ENCODE measurements around the gene TMEM154.

TMEM154 gene

DNA sequence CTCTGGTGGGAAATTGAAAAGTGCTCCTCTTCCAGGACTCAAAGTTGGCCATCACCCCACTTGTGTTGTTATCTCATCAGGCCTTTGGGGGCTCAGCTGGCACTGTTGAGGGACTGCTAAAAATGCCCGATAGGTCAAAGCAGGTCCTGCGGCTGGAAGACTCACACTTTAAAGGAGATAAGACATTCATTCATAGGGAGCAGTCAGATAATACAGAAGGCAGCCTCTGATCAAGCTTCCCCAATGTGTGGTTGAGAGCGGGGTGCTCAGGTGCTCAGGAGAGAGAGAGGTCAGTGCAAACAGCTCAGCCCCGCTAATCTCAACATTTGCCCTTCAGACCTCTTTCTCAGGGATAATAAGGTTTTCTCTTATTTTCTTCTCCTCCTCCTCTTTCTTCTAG, 70.3 kb downstream of the TMEM154 start:
- TF ChIP-seq CTCF (IDR thresholded peaks at IDR 0.05; ENCODE audit: low read depth, low read length) (no peak), POLR2A (IDR thresholded peaks at IDR 0.05; ENCODE audit: extremely low read depth, insufficient read length) (no peak), MYC (IDR thresholded peaks at IDR 0.05; ENCODE audit: low read depth, low read length) (no peak)
- TF ChIP-seq, protein P1, sequence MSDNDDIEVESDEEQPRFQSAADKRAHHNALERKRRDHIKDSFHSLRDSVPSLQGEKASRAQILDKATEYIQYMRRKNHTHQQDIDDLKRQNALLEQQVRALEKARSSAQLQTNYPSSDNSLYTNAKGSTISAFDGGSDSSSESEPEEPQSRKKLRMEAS (IDR thresholded peaks at IDR 0.05; ENCODE audit: low read depth, low read length) = no peak
- DNase-seq (ENCODE audit: low read depth) = no peak

DNA sequence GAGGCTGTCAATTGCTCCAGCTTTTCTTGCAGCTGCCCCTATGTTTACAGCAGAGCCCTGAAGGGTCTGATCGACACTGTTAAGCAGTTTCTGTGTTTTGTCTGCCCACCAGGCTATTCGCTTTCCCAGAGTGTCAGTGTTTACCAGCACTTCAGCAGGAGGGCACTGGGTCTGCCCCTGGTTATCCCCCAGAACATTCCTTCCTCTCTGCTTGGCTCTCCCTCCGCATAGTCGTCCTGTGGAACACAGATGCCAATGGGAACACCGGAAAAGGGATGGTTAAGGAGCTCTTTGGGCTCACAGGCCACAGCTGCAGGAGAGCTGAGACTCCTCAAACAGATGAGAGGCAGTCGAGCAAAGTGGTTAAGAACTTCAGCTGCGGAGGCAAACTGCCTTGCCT, 72.6 kb downstream of the TMEM154 start:
- H3K4me3 ChIP-seq (ENCODE audit: low read depth, low read length) = no peak overlapping the region
- no peak for DNase-seq (ENCODE audit: low read depth)
- TF ChIP-seq CTCF (IDR thresholded peaks at IDR 0.05; ENCODE audit: low read depth, low read length) (no peak), MYC (IDR thresholded peaks at IDR 0.05; ENCODE audit: low read depth, low read length) (no peak), POLR2A (IDR thresholded peaks at IDR 0.05; ENCODE audit: extremely low read depth, insufficient read length) (no peak)
- TF ChIP-seq, protein P1 (IDR thresholded peaks at IDR 0.05; ENCODE audit: low read depth, low read length) = no peak

More for the DNA sequence above, 70.3 kb downstream of the TMEM154 start:
- H3K4me3 ChIP-seq (ENCODE audit: low read depth, low read length) = no peak overlapping the region

- H3K4me3 ChIP-seq (ENCODE audit: low read depth, low read length) = no peak overlapping the region
- no peak for DNase-seq (ENCODE audit: low read depth)
- TF ChIP-seq CTCF (IDR thresholded peaks at IDR 0.05; ENCODE audit: low read depth, low read length) (no peak), MYC (IDR thresholded peaks at IDR 0.05; ENCODE audit: low read depth, low read length) (no peak), POLR2A (IDR thresholded peaks at IDR 0.05; ENCODE audit: extremely low read depth, insufficient read length) (no peak)
- TF ChIP-seq, protein P1 (IDR thresholded peaks at IDR 0.05; ENCODE audit: low read depth, low read length) = no peak
Observed at GRCh38 chr4:152606753-152607152, 73.0 kb downstream of the TMEM154 start.

GRCh38 chr4:152605641-152606335, 74.0 kb downstream of the TMEM154 start:
- no peak overlapping the region for H3K4me3 ChIP-seq (ENCODE audit: low read depth, low read length)
- DNase-seq (ENCODE audit: low read depth) = no peak
- no peak for TF ChIP-seq CTCF (IDR thresholded peaks at IDR 0.05; ENCODE audit: low read depth, low read length)
- TF ChIP-seq MYC (IDR thresholded peaks at IDR 0.05; ENCODE audit: low read depth, low read length) = no peak
- TF ChIP-seq, protein P1 (IDR thresholded peaks at IDR 0.05; ENCODE audit: low read depth, low read length) = no peak
- no peak for TF ChIP-seq POLR2A (IDR thresholded peaks at IDR 0.05; ENCODE audit: extremely low read depth, insufficient read length)

GRCh38 chr4:152605031-152605430, 74.8 kb downstream of the TMEM154 start:
- TF ChIP-seq, protein P1 (IDR thresholded peaks at IDR 0.05; ENCODE audit: low read depth, low read length) = no peak
- no peak for TF ChIP-seq MYC (IDR thresholded peaks at IDR 0.05; ENCODE audit: low read depth, low read length)
- no peak for TF ChIP-seq POLR2A (IDR thresholded peaks at IDR 0.05; ENCODE audit: extremely low read depth, insufficient read length)
- TF ChIP-seq CTCF (IDR thresholded peaks at IDR 0.05; ENCODE audit: low read depth, low read length) = no peak
- no peak overlapping the region for H3K4me3 ChIP-seq (ENCODE audit: low read depth, low read length)
- DNase-seq (ENCODE audit: low read depth) = no peak
